CD1c-positive myeloid dendritic cell (primary cell): Measurements from ENCODE around the gene ZNF81.
"Not testable (repeated sequence)": the region's sequence is repeated elsewhere in the genome, so short reads cannot be mapped to it uniquely, and the experiment has no call there.

ENCODE experiments used
- DNase-seq: peaks from one replicate; pipeline ENCODE4 v3.0.0-alpha.2; 2016; ENCODE audit errors: extremely low spot score

Gene ZNF81

DNA sequence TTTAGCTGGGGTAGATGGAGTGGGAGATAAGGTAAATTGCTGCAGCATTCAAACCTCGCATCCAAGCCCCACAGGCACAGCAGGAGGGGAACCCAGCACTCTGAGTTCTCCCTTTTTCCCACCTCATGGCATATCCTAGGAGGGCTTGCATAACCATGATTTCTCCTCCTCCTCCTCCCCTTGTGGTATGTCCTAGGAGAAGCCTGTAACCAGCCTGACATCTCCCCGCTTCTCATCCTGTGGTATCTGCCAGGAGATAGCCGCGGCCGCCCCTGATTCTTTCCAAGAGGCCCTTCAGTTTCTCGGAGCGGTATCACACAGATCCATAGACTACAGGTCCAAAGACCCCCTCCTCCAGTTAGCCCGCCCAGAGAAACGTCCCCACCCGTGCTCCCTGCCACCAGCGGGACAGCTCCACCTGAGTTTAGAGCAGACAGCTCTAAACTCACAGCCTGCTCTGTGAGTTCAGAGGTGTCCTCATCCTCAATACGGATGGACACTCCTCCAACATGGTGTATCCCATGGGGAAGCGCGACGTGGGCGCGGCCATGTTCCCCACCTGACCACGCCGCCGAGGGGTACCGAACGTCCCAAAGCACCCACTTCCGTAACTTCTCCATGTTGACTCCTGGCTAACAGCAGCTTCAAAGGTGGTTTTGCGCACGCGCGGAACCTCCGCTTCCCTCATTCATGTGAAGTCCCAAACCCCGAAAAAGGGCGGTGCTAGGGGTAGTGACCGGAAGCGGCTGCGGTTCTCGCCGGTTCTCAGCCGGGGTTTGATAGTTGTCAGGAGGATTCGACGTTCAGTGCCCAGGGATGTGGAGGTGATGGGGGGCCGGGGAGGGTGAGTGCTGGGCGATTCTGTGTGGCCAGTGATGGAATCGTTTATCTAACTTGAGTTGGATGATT, at the start of gene ZNF81:
TSS of gene ZNF81 (plus strand) at position 739 of the 909 bp plus-strand sequence. CDS start 9,366 bp downstream, outside the sequence.
- peak; percentile 96 for DNase-seq

DNA sequence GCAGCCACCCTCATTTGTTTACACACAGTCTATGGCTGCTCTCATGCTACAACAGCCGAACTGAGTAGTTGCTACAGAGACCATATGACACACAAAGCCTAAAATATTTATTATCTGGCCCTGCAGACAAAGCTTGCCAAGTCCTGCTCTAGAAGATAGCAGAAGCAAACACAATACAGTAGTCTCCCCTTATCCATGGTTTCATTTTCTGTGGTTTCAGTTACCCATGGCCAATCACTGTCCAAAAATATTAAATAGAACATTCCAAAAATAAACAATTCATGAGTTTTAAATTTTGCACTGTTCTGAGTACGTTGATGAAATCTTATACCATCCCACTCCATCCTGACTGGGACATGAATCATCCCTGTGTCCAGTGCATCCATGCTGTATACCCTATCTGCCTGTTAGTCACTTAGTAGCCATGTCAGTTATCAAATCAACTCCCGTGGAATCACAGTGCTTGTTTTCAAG, 40.2 kb upstream of the ZNF81 start:
- no peak for DNase-seq

GRCh38 chrX:47797084-47797483, 39.6 kb upstream of the ZNF81 start:
- no peak for DNase-seq

- no peak for DNase-seq
These were observed 37.8 kb upstream of the ZNF81 start for GRCh38 chrX:47798861-47799260.

GRCh38 chrX:47802589-47802988, 34.1 kb upstream of the ZNF81 start:
- DNase-seq, result no peak

DNA sequence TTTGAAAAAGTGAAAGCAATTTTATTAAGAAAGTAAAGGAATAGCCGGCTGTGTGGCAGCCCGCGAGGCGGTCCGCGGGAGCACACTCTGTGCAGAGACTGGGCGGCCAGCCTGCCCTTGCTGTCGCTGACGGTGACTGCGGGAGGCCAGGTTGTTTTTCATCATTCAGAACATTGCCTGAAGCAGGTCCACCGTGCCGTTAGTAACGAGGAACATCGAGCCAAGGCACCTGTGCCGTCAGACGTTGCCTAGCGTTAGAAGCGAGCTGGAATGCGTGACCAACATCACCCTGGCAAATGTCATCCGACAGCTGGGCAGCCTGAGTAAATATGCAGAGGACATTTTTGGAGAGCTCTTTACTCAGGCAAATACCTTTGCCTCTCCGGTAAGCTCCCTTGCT, 33.6 kb upstream of the ZNF81 start:
- not testable (repeated sequence) for DNase-seq

GRCh38 chrX:47804315-47804714, 32.4 kb upstream of the ZNF81 start:
- no peak for DNase-seq

DNA sequence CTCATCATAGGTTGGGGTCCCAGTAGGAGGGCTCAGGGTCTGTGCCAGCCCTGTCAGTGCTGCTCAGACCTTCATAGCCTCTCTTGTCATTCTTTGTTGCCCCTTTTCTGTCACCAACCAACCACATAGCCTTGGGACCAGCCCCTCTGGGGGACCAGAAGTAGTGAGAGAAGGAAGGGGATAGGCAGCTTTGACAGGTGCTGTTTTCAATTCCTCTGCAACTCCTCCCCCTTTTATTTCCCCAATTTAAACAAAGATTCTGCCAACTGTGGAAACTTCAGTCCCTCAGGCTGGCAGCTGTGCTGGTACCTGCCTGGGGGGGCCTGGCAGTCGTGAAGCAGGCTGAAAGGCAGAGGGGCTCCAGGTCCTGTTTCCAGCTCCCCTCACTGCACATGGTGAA, 30.9 kb upstream of the ZNF81 start:
- DNase-seq, result not testable (repeated sequence)

DNA sequence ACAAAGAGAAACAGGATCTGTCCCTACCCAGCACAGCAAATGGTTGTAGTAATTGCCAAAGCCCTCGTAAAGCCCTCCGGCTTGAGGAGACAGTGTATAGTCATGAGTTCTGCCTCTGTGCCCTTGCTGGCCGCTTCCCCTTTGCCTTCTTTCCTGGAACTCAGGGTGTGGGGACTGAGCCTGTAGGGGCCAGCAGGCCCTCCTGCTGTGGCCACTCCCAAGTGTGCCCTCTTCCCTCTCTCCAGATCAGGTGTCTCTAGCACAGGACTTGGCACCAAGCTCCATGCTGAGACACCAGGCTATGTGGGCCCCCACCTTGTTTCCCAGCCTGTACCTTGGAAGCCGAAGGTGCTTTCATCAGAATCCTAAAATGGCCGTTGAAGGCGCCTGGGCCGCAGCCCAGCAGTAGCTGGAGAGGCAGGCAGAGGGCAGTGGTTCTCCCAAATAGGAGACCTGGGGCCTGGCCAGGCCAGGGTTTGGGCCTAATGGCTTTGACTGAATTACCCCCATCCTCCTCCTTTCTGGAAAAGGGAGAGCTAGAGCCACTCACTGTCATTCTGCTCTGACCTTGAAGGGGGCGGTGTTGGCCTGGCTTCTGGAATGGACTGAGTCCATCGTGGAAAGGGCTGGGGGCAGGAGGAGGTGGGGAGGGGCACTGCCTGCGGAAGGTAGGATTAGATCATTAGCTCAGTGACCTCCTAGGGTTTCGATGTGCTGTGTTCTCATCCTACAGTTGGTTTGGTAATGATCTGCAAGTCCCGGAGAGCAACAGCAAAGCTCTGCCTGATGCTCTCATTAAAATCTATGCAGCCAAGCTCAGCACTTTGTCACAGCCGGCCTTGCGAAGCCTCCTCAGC, 30.1 kb upstream of the ZNF81 start:
- DNase-seq, result not testable (repeated sequence)

DNA sequence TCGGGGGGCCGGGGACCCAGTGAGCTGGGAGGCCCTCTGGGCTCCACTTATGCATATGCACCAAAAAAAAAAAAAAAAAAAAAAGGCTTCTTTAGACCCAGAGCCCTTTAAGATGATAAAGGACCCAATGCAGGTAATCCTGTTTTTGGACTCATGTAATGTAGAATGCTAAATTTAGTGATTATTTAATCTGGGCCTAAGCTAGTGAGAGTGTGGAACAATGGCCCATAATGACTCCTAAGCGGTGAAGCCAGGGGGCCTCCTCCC, 29.5 kb upstream of the ZNF81 start:
- DNase-seq, result not testable (repeated sequence)

DNA sequence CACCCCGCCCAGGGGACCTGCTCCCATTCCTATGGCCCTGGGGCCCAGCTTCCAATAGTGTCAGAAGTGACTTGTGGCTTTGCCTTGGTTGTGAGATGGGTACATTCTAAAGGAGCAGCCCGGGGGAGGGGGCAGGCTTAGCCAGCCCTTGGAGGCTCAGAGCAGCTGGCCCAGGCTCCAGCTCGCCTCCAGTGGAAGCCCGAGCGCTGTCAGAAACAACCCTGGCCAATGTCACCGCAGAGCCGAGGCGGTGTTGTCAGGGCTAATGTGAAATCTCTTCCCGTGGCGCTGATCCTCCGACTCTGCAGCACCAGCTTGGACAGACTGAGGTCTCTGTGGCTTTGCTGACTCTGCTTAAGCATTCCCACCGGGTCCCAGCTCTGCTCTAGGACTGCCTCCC, 29.2 kb upstream of the ZNF81 start:
- DNase-seq, result no peak

DNA sequence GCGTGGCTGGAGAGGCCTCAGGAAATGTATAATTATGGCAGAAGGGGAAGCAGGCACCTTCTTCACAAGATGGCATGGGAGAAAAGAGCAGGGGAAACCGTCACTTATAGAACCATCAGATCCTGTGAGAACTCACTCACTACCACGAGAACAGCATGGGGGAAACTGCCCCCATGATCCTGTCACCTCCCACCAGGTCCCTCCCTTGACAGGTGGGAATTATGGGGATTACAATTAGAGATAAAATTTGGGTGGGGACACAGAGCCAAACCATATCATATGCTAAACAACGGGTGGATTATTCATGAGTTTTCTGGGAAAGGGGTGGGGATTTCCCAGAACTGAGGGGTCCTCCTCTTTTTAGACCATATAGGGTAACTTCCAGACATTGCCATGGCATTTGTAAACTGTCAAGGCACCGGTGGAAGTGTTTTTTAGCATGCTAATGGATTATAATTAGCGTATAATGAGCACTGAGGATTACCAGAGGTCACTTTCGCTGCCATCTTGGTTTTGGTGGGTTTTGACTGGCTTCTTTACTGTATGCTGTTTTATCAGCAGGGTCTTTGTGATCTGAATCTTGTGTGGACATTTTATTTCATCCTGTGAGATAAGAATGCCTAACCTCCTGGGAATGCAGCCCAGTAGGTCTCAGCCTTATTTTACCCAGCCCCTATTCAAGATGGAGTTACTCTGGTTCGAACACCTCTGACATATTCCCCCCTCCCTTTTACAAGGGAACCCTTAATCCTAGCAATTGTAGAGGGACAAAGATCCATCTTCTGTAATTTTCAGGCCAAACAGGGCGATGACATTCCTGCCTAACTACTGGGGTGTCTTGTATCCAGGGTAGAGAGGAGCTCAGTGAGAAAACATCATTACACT, 27.6 kb upstream of the ZNF81 start:
- DNase-seq, result no peak

- DNase-seq, result no peak
These were observed 21.9 kb upstream of the ZNF81 start for GRCh38 chrX:47814851-47815250.

GRCh38 chrX:47815901-47816845, 20.5 kb upstream of the ZNF81 start:
- no peak for DNase-seq

GRCh38 chrX:47817421-47817820, 19.3 kb upstream of the ZNF81 start:
- DNase-seq, result no peak

- no peak for DNase-seq
These were observed 18.8 kb upstream of the ZNF81 start for GRCh38 chrX:47817897-47818296.

DNA sequence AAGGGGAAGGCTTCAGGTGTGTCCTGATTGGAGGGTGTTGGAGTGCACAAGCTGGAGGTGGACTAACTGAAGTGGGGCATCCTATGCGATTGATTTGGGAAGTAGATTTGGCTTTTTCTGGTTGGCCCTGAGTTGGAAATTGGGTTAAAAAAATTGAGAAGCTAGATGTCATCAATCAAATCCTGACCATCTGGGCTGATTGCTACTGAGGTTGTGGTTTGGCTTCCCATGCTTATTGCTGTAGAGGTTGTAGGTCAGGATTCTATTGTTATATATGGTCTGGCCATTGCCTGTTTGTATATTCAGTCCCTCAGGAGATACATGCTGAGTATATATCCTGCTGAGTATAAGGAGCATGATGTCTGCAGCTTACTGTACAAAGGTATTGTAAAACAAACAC, 7.7 kb upstream of the ZNF81 start:
- DNase-seq, result no peak

DNA sequence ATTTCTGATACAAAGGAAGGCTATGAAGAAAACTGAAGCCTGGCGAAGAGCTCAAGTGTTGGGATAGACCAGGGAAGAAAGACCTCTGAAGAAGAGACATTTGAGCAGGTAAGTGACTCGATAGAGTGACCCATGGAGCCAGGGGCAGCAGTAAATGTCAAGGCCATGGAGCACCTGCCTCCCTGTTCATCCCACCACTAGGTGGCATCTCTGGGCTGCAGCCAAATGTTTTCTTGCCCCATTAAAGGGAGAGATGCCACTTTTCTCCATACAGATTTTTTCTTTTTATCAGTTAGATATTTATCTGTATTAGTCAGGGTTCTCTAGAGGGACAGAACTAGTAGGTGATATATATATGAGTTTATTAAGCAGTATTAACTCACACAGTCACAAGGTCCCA, 4.9 kb upstream of the ZNF81 start:
- peak; percentile 55 for DNase-seq

DNA sequence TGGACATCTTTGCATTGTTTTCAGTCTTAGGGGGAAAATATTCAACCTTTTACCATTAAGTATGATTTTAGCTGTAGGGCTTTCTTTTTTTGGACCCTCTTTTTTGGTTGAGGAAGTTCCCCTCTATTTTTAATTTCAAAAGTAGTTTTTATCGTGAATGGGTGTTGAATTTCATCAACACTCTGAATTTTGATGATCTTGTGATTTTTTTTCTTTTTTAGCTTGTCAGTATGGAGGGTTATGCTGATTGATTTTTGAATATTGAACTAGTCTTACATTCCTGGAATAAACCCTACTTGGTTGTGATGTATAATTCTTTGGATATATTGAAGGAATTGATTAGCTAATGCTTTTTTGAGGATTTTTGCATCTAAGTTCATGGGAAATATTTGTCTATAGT, 1.7 kb downstream of the ZNF81 start:
- DNase-seq, result no peak

GRCh38 chrX:47840111-47840510, 3.4 kb downstream of the ZNF81 start:
- no peak for DNase-seq

- no peak for DNase-seq
These were observed 6.7 kb downstream of the ZNF81 start for GRCh38 chrX:47843363-47843762.
